H1 (cell line): ENCODE data around the gene AURKAIP1. TPM values are rescaled to one million over a fixed set of nuclear protein-coding genes. Genes with fewer than 3 reads are reported as not detected.

Experiments
- CHD7 ChIP-seq: fragments of 300-600 bp; sonication (generic); IDR thresholded peaks from 2 replicates; pipeline ENCODE4 v1.7.1; 2012; ENCODE audit warnings: low read length, moderate library complexity, mild to moderate bottlenecking, inconsistent platforms; ENCODE audit not compliant: insufficient replicate concordance
- polyA plus RNA-seq, 7 experiments: library from polyadenylated mRNA; depleted of rRNA in 3 of 7; stranded (reverse) in 5 of 7; unstranded in 2 of 7; fragments of >200 nt in 5 of 7; fragments of 200-250 nt in 2 of 7; gene quantifications; 1 replicate in 5 of 7; 2 replicates in 1 of 7; 4 replicates in 1 of 7; pipeline versions ENCODE4 v1.2.1 to v1.2.3, GENCODE V29; 2011 to 2013; ENCODE audit warnings: missing spikeins in 2 of 7, mixed read lengths in 2 of 7
- total RNA-seq: library from RNA; stranded (reverse); fragmentation: NEBNext Ultra II Directional; extraction: Animal tissue kit (Norgen Biotek cat#: 25700); gene quantifications from 2 replicates; pipeline ENCODE4 v1.2.1, GENCODE V29; 2021

AURKAIP1 gene
- total and polyA plus RNA-seq, 2 of the 8 experiments (the other 6 are each of a cell fraction or from before 2014, with no cell fraction given): 87.8 to 194 TPM

- no peak for TF ChIP-seq CHD7
Measured at GRCh38 chr1:1411626-1412025, 36.6 kb upstream of the AURKAIP1 start (continued).
